ENCODE data around the gene MX2.

GRCh38 chr21:41398831-41399230 is 37.0 kb downstream of the MX2 start:
- TF ChIP-seq CTCF (conservative IDR thresholded peaks at IDR 0.05; ENCODE audit: low read length): no peak
- TF ChIP-seq EZH2phosphoT487 (IDR thresholded peaks at IDR 0.05; ENCODE audit: borderline replicate concordance, low read depth, low read length): no peak
